Measurements from ENCODE around the gene GRIK3. TPM values are rescaled to one million over a fixed set of nuclear protein-coding genes. Genes with fewer than 3 reads are reported as not detected.

Gene GRIK3
- total RNA-seq, 1 experiment from 2014 or later, result not detected

DNA sequence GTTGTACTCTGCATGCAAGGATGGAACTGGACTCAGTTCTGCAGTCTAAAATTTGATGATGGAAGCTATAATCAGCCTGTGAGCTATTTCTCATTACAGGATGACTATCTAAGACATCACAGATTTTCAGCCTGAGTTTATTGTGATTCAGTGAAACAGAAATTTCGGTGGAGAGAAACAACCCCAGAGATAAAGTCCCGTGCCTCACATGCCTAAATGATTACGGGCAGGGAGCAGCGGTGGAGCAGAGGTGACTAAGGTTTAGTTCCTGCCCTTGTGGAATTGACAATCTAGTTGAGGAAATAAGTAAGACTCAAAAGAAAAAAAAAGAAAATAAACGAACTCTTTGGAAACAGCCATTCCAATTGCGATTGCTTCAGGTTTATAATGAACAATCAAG lies 96.9 kb downstream of the GRIK3 start:
- Histone ChIP-seq H3K4me2 (ENCODE audit: low read length) (no peak overlapping the region), H3K9ac (ENCODE audit: low read length) (no peak overlapping the region), H3K9me2 (replicated peaks; ENCODE audit: low read length) (no peaks in the 10 kb centered on the region), H3K36me3 (ENCODE audit: low read depth, low read length) (no peaks in the 10 kb centered on the region), H3K4me3 (ENCODE audit: low read length) (no peak overlapping the region), H3K27ac (ENCODE audit: low read length) (no peak overlapping the region), H3K27me3 (ENCODE audit: low read length) (peaks cover 64% of the 10 kb centered on the region), H3K9me3 (ENCODE audit: low read length) (no peaks in the 10 kb centered on the region), H3K4me1 (ENCODE audit: insufficient read depth, low read length) (no peaks in the 10 kb centered on the region), H3F3A (ENCODE audit: low read length, unreplicated experiment) (no peaks in the 10 kb centered on the region), H2AFZ (ENCODE audit: low read length) (no peak overlapping the region), H4K20me1 (ENCODE audit: low read length) (no peaks in the 10 kb centered on the region), H3K79me2 (ENCODE audit: low read length) (no peaks in the 10 kb centered on the region)
- BruUV-seq (replicated peaks), result no TSS peak
- POLR2A ChIA-PET (ENCODE audit: unreplicated experiment), result no interaction called here
- ATAC-seq, result no peak
- intact Hi-C loops (cut with micrococcal nuclease), result no loop called here
- no peak for DNase-seq
- TF ChIP-seq EZH2 (IDR thresholded peaks at IDR 0.05; ENCODE audit: low read length, unreplicated experiment) (no peak), EZH2phosphoT487 (IDR thresholded peaks at IDR 0.05; ENCODE audit: borderline replicate concordance, low read length) (no peak)
- TF ChIP-seq, protein P1, sequence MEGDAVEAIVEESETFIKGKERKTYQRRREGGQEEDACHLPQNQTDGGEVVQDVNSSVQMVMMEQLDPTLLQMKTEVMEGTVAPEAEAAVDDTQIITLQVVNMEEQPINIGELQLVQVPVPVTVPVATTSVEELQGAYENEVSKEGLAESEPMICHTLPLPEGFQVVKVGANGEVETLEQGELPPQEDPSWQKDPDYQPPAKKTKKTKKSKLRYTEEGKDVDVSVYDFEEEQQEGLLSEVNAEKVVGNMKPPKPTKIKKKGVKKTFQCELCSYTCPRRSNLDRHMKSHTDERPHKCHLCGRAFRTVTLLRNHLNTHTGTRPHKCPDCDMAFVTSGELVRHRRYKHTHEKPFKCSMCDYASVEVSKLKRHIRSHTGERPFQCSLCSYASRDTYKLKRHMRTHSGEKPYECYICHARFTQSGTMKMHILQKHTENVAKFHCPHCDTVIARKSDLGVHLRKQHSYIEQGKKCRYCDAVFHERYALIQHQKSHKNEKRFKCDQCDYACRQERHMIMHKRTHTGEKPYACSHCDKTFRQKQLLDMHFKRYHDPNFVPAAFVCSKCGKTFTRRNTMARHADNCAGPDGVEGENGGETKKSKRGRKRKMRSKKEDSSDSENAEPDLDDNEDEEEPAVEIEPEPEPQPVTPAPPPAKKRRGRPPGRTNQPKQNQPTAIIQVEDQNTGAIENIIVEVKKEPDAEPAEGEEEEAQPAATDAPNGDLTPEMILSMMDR (conservative IDR thresholded peaks at IDR 0.05; ENCODE audit: low read depth, low read length), result no peak
- CTCF ChIA-PET, result no interaction called here

DNA sequence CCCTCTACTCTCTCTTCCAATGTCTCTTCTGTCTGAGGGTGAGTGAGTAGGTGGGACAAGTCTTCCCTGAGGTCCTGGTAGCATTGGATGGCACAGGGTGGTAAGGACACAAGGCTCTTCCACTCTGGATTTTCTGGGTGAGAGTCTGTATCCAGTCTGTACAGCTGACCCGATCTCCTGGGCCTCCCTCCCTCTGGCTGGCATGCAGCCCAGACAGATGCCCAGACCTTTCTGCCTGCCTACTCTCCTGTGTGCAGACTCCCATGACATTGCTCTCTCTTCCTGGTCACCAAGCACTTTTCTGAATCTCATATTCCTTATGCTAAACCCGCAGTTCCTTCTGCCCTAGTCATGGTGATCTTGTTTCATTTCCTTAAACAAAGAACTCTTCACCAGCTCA lies 100.3 kb downstream of the GRIK3 start:
- ChIA-PET CTCF (no interaction called here), POLR2A (ENCODE audit: unreplicated experiment) (no interaction called here)
- no peak overlapping the region for H3K4me3 ChIP-seq (ENCODE audit: low read length)
- no peaks in the 10 kb centered on the region for H3K79me2 ChIP-seq (ENCODE audit: low read length)
- intact Hi-C loops (cut with micrococcal nuclease), result no loop called here
- TF ChIP-seq, protein P1 (conservative IDR thresholded peaks at IDR 0.05; ENCODE audit: low read depth, low read length), result no peak
- no peak for DNase-seq
- peaks cover 69% of the 10 kb centered on the region for H3K27me3 ChIP-seq (ENCODE audit: low read length)
- no peaks in the 10 kb centered on the region for H3K4me1 ChIP-seq (ENCODE audit: insufficient read depth, low read length)
- H3K36me3 ChIP-seq (ENCODE audit: low read depth, low read length), result no peaks in the 10 kb centered on the region
- no peaks in the 10 kb centered on the region for H3K9me3 ChIP-seq (ENCODE audit: low read length)
- no peak for ATAC-seq
- no peaks in the 10 kb centered on the region for H3F3A ChIP-seq (ENCODE audit: low read length, unreplicated experiment)
- H3K9ac ChIP-seq (ENCODE audit: low read length), result no peak overlapping the region
- H3K9me2 ChIP-seq (replicated peaks; ENCODE audit: low read length), result no peaks in the 10 kb centered on the region
- BruUV-seq (replicated peaks), result no TSS peak
- no peaks in the 10 kb centered on the region for H4K20me1 ChIP-seq (ENCODE audit: low read length)
- H3K27ac ChIP-seq (ENCODE audit: low read length), result no peak overlapping the region
- H2AFZ ChIP-seq (ENCODE audit: low read length), result no peak overlapping the region
- H3K4me2 ChIP-seq (ENCODE audit: low read length), result no peak overlapping the region

DNA sequence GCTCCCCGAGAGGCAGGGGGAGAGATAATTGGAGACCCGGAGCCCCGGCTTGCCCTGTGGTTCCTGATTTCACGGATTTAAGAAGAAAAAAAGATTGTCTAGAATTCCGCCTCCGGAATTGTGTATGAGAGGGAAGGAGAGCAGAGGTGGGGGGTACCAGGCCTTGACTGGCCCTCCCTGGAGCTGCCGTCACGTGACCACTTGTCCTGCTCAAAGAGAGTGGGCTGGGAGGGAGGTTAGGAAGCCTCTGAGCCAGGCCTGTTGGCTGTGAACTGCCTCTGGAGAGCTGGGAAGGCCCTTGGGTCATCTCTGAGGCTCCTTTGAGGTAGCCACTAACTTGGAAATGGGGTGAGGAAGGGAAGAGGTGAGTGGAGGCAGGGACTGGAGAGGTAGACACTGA lies 106.5 kb downstream of the GRIK3 start:
- Histone ChIP-seq H3K27me3 (ENCODE audit: low read length) (peaks cover 17% of the 10 kb centered on the region), H4K20me1 (ENCODE audit: low read length) (no peaks in the 10 kb centered on the region), H3K4me3 (ENCODE audit: low read length) (no peak overlapping the region), H3K9me3 (ENCODE audit: low read length) (no peaks in the 10 kb centered on the region), H3F3A (ENCODE audit: low read length, unreplicated experiment) (no peaks in the 10 kb centered on the region), H3K4me2 (ENCODE audit: low read length) (no peak overlapping the region), H3K9me2 (replicated peaks; ENCODE audit: low read length) (no peaks in the 10 kb centered on the region), H3K79me2 (ENCODE audit: low read length) (no peaks in the 10 kb centered on the region), H3K36me3 (ENCODE audit: low read depth, low read length) (no peaks in the 10 kb centered on the region), H3K9ac (ENCODE audit: low read length) (no peak overlapping the region), H2AFZ (ENCODE audit: low read length) (no peak overlapping the region), H3K27ac (ENCODE audit: low read length) (no peak overlapping the region), H3K4me1 (ENCODE audit: insufficient read depth, low read length) (no peaks in the 10 kb centered on the region)
- DNase-seq (no peak), ATAC-seq (no peak)
- no TSS peak for BruUV-seq (replicated peaks)
- intact Hi-C loops (cut with micrococcal nuclease), result no loop called here
- ChIA-PET CTCF (no interaction called here), POLR2A (ENCODE audit: unreplicated experiment) (no interaction called here)
- TF ChIP-seq EZH2phosphoT487 (IDR thresholded peaks at IDR 0.05; ENCODE audit: borderline replicate concordance, low read length), result no peak
- TF ChIP-seq EZH2 (IDR thresholded peaks at IDR 0.05; ENCODE audit: low read length, unreplicated experiment), result no peak
